Measurements from ENCODE around the gene UBE4A.

GRCh38 chr11:118434123-118434552 is 74.7 kb downstream of the UBE4A start:
- TF ChIP-seq CTCF (IDR thresholded peaks at IDR 0.05; ENCODE audit: borderline replicate concordance, extremely low read depth, low read length, poor library complexity, severe bottlenecking) (no peak), EZH2 (IDR thresholded peaks at IDR 0.05; ENCODE audit: borderline replicate concordance, low read depth, low read length, severe bottlenecking) (no peak)

Data from DND-41 (cell line).